Neural progenitor cell (in vitro differentiated cells): ENCODE data around the gene PLXNA4. TPM values are rescaled to one million over a fixed set of nuclear protein-coding genes. Genes with fewer than 3 reads are reported as not detected.

Experiments used
- DNase-seq: peaks from one replicate; pipeline ENCODE4 v3.0.0-alpha.2; 2016; ENCODE audit warnings: low spot score
- H2AFZ ChIP-seq: fragments of 200-600 bp; sonication (generic); replicated peaks from 2 replicates; pipeline ENCODE4 v1.6.1; 2016; ENCODE audit warnings: antibody characterized with exemption
- H3F3A ChIP-seq: fragments of 200-600 bp; sonication (generic); 2 replicates; pipeline ENCODE4 v1.6.1; 2016; ENCODE audit warnings: antibody characterized with exemption, low read depth
- H3K27ac ChIP-seq: fragments of 200-600 bp; sonication (generic); 2 replicates; pipeline ENCODE4 v1.5.1; 2016; ENCODE audit warnings: mild to moderate bottlenecking
- H3K27me3 ChIP-seq: fragments of 200-600 bp; sonication (generic); 2 replicates; pipeline ENCODE4 v1.6.1; 2016; ENCODE audit warnings: mild to moderate bottlenecking, moderate library complexity
- H3K36me3 ChIP-seq: fragments of 200-600 bp; sonication (generic); 2 replicates; pipeline ENCODE4 v1.5.1; 2016
- H3K4me1 ChIP-seq: fragments of 200-600 bp; sonication (generic); 2 replicates; pipeline ENCODE4 v1.6.1; 2016; ENCODE audit warnings: mixed run types
- H3K4me2 ChIP-seq: fragments of 200-600 bp; sonication (generic); 2 replicates; pipeline ENCODE4 v1.6.1; 2016
- H3K4me3 ChIP-seq: fragments of 200-600 bp; sonication (generic); 2 replicates; pipeline ENCODE4 v1.5.1; 2016
- H3K79me2 ChIP-seq: fragments of 200-600 bp; sonication (generic); 2 replicates; pipeline ENCODE4 v1.6.1; 2016; ENCODE audit warnings: low read depth
- H3K9ac ChIP-seq: fragments of 200-600 bp; sonication (generic); 2 replicates; pipeline ENCODE4 v1.6.1; 2016
- H3K9me3 ChIP-seq: fragments of 200-600 bp; sonication (generic); 2 replicates; pipeline ENCODE4 v1.5.1; 2016; ENCODE audit warnings: low read depth
- H4K20me1 ChIP-seq: fragments of 200-600 bp; sonication (generic); 2 replicates; pipeline ENCODE4 v1.6.1; 2016; ENCODE audit warnings: low read depth
- H3K27ac Mint-ChIP-seq: 3 replicates; pipeline ENCODE4 v1.8.0; 2021; ENCODE audit warnings: mixed read lengths
- H3K27me3 Mint-ChIP-seq: 2 replicates; pipeline ENCODE4 v1.8.0; 2022; ENCODE audit warnings: low read depth, mild to moderate bottlenecking, inconsistent platforms, moderate library complexity, mixed read lengths; ENCODE audit not compliant: insufficient read depth
- H3K36me3 Mint-ChIP-seq: 3 replicates; pipeline ENCODE4 v1.8.0; 2021; ENCODE audit warnings: mixed read lengths
- H3K4me1 Mint-ChIP-seq: 3 replicates; pipeline ENCODE4 v1.8.0; 2021; ENCODE audit warnings: mixed read lengths
- H3K4me3 Mint-ChIP-seq: 3 replicates; pipeline ENCODE4 v1.8.0; 2021; ENCODE audit warnings: mild to moderate bottlenecking, moderate library complexity, mixed read lengths
- H3K9me3 Mint-ChIP-seq: 3 replicates; pipeline ENCODE4 v1.8.0; 2020; ENCODE audit warnings: mixed read lengths
- EZH2 ChIP-seq: fragments of 200-600 bp; sonication (generic); IDR thresholded peaks from 2 replicates; pipeline ENCODE4 v1.6.1; 2017; ENCODE audit warnings: antibody characterized with exemption, mild to moderate bottlenecking, moderate library complexity
- EZH2phosphoT487 ChIP-seq: fragments of 200-600 bp; sonication (generic); IDR thresholded peaks from 2 replicates; pipeline ENCODE4 v1.6.1; 2017; ENCODE audit warnings: antibody characterized with exemption
- total RNA-seq: library from RNA; depleted of rRNA; stranded (reverse); fragments of >200 nt; gene quantifications from 2 replicates; pipeline ENCODE4 v1.2.3, GENCODE V29; 2015; ENCODE audit warnings: low replicate concordance
- TF ChIP-seq, protein P1 (sequence below): fragments of 200-600 bp; sonication (generic); IDR thresholded peaks from 2 replicates; pipeline ENCODE4 v1.5.1; 2017; ENCODE audit warnings: antibody characterized with exemption, mild to moderate bottlenecking

Gene PLXNA4
- total RNA-seq, 1 donor from 2014 or later = 0.49 TPM

DNA sequence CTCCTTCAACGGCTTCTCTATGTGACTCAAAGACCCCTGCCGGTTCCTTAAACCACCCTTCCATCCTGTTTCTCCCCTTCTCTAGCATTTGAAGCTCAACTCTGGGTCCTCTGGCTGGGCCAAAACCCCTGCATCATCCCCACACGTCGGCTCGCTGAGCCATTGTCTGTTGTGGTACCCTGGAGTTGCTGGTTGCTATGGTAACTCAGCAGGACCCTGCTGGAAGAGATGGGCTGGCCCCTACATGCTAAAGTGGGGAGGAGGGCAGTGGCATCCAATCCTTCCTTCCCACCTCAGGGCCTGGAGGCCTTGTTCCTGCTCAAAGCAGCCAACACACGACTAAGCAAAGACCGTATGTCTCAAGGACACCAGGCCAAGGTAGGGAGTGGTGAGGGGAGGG lies 452.5 kb downstream of the PLXNA4 start:
- Histone ChIP-seq H3K9ac (no peak overlapping the region), H3K36me3 (no peaks in the 10 kb centered on the region), H2AFZ (no peak overlapping the region), H3K27ac (no peak overlapping the region), H3F3A (no peaks in the 10 kb centered on the region), H3K4me1 (peaks cover 3% of the 10 kb centered on the region), H3K27me3 (no peaks in the 10 kb centered on the region), H3K79me2 (no peaks in the 10 kb centered on the region), H3K9me3 (no peaks in the 10 kb centered on the region), H3K4me3 (no peak overlapping the region), H3K4me2 (no peak overlapping the region), H4K20me1 (no peaks in the 10 kb centered on the region)
- H3K36me3 Mint-ChIP-seq = no peaks in the 10 kb centered on the region
- no peak overlapping the region for H3K4me3 Mint-ChIP-seq
- peaks cover 11% of the 10 kb centered on the region for H3K4me1 Mint-ChIP-seq
- peak; percentile 71 for DNase-seq
- no peak overlapping the region for H3K27ac Mint-ChIP-seq
- no peaks in the 10 kb centered on the region for H3K27me3 Mint-ChIP-seq
- TF ChIP-seq EZH2 (no peak), EZH2phosphoT487 (no peak)
- H3K9me3 Mint-ChIP-seq = peaks cover 3% of the 10 kb centered on the region

GRCh38 chr7:132122901-132123300 lies 453.4 kb downstream of the PLXNA4 start:
- H4K20me1 ChIP-seq = no peaks in the 10 kb centered on the region
- no peak for DNase-seq

DNA sequence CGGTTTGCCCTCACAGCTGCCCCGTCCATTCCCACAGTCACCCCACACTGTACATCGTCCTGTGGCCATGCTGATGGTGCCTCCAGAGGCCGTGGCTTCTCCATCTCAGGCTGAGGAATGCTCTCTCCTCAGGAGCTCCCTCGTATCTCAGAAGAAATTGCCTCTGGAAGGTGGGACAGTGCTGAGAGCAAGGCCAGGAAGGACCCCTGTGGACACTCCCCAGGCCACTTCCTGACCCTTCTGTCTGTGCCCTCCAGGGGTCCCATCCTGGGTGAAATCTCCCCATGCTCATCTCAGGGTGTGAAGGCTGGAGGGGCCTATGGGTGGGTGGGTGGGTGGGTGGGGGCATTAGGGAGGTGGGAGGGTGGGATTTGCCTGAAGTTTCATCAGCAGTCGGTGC lies 454.3 kb downstream of the PLXNA4 start:
- H3K4me3 ChIP-seq = no peak overlapping the region
- H3K27ac Mint-ChIP-seq = no peak overlapping the region
- H3K4me2 ChIP-seq = no peak overlapping the region
- peaks cover 3% of the 10 kb centered on the region for H3K4me1 ChIP-seq
- no peaks in the 10 kb centered on the region for H3F3A ChIP-seq
- H3K27me3 ChIP-seq = no peaks in the 10 kb centered on the region
- H4K20me1 ChIP-seq = no peaks in the 10 kb centered on the region
- H3K4me1 Mint-ChIP-seq = peaks cover 13% of the 10 kb centered on the region
- no peak overlapping the region for H3K4me3 Mint-ChIP-seq
- no peaks in the 10 kb centered on the region for H3K9me3 Mint-ChIP-seq
- H3K27ac ChIP-seq = no peak overlapping the region
- TF ChIP-seq, protein P1, sequence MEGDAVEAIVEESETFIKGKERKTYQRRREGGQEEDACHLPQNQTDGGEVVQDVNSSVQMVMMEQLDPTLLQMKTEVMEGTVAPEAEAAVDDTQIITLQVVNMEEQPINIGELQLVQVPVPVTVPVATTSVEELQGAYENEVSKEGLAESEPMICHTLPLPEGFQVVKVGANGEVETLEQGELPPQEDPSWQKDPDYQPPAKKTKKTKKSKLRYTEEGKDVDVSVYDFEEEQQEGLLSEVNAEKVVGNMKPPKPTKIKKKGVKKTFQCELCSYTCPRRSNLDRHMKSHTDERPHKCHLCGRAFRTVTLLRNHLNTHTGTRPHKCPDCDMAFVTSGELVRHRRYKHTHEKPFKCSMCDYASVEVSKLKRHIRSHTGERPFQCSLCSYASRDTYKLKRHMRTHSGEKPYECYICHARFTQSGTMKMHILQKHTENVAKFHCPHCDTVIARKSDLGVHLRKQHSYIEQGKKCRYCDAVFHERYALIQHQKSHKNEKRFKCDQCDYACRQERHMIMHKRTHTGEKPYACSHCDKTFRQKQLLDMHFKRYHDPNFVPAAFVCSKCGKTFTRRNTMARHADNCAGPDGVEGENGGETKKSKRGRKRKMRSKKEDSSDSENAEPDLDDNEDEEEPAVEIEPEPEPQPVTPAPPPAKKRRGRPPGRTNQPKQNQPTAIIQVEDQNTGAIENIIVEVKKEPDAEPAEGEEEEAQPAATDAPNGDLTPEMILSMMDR = no peak
- TF ChIP-seq EZH2 (no peak), EZH2phosphoT487 (no peak)
- no peak overlapping the region for H3K9ac ChIP-seq
- no peaks in the 10 kb centered on the region for H3K36me3 ChIP-seq
- no peak overlapping the region for H2AFZ ChIP-seq
- H3K79me2 ChIP-seq = no peaks in the 10 kb centered on the region
- H3K27me3 Mint-ChIP-seq = no peaks in the 10 kb centered on the region
- no peaks in the 10 kb centered on the region for H3K9me3 ChIP-seq
- no peak for DNase-seq
- H3K36me3 Mint-ChIP-seq = no peaks in the 10 kb centered on the region

More at GRCh38 chr7:132122901-132123300, 453.4 kb downstream of the PLXNA4 start:
- Histone ChIP-seq H3K27me3 (no peaks in the 10 kb centered on the region), H3K27ac (no peak overlapping the region), H3K4me1 (peaks cover 3% of the 10 kb centered on the region), H3K9me3 (no peaks in the 10 kb centered on the region), H3K36me3 (no peaks in the 10 kb centered on the region), H3K79me2 (no peaks in the 10 kb centered on the region), H3K4me2 (no peak overlapping the region), H3K9ac (no peak overlapping the region), H3K4me3 (no peak overlapping the region), H2AFZ (no peak overlapping the region), H3F3A (no peaks in the 10 kb centered on the region)
- TF ChIP-seq EZH2 = no peak
- TF ChIP-seq, protein P1 = no peak
- Mint-ChIP-seq H3K27me3 (no peaks in the 10 kb centered on the region), H3K4me1 (peaks cover 11% of the 10 kb centered on the region), H3K27ac (no peak overlapping the region), H3K9me3 (no peaks in the 10 kb centered on the region), H3K36me3 (no peaks in the 10 kb centered on the region), H3K4me3 (no peak overlapping the region)

- no peak overlapping the region for H3K4me2 ChIP-seq
- H3K9me3 ChIP-seq = no peaks in the 10 kb centered on the region
- no peak overlapping the region for H2AFZ ChIP-seq
- Mint-ChIP-seq H3K4me3 (no peak overlapping the region), H3K27me3 (peaks cover 3% of the 10 kb centered on the region), H3K9me3 (no peaks in the 10 kb centered on the region), H3K4me1 (peaks cover 11% of the 10 kb centered on the region), H3K27ac (no peak overlapping the region), H3K36me3 (no peaks in the 10 kb centered on the region)
- H3F3A ChIP-seq = no peaks in the 10 kb centered on the region
- DNase-seq = no peak
- no peak overlapping the region for H3K4me3 ChIP-seq
- no peak overlapping the region for H3K27ac ChIP-seq
- H4K20me1 ChIP-seq = no peaks in the 10 kb centered on the region
- no peak overlapping the region for H3K9ac ChIP-seq
- no peaks in the 10 kb centered on the region for H3K36me3 ChIP-seq
- no peaks in the 10 kb centered on the region for H3K79me2 ChIP-seq
- no peaks in the 10 kb centered on the region for H3K27me3 ChIP-seq
- no peak for TF ChIP-seq EZH2
- no peak for TF ChIP-seq EZH2phosphoT487
- TF ChIP-seq, protein P1 = no peak
- H3K4me1 ChIP-seq = no peaks in the 10 kb centered on the region
These were observed 457.6 kb downstream of the PLXNA4 start for GRCh38 chr7:132118641-132119040.
